ENCODE data around the gene RAB40A.
"Not testable (repeated sequence)": the region's sequence is repeated elsewhere in the genome, so short reads cannot be mapped to it uniquely, and the experiment has no call there.

RAB40A gene

GRCh38 chrX:103520386-103520785 is 1.1 kb upstream of the RAB40A start:
- DNase-seq = no peak

GRCh38 chrX:103518571-103518970 is 718 bp downstream of the RAB40A start:
- no peak for DNase-seq

GRCh38 chrX:103517246-103517645 is 2.0 kb downstream of the RAB40A start:
- DNase-seq = no peak

- no peak for DNase-seq
These were observed 5.7 kb downstream of the RAB40A start for GRCh38 chrX:103513476-103514108.

GRCh38 chrX:103513067-103513466 is 6.2 kb downstream of the RAB40A start:
- no peak for DNase-seq

- DNase-seq = no peak
These were observed 9.3 kb downstream of the RAB40A start for GRCh38 chrX:103510031-103510430.

- no peak for DNase-seq
These were observed 15.5 kb downstream of the RAB40A start for GRCh38 chrX:103503853-103504207.

GRCh38 chrX:103503163-103503852 is 16.0 kb downstream of the RAB40A start:
- no peak for DNase-seq

GRCh38 chrX:103498786-103499185 is 20.5 kb downstream of the RAB40A start:
- no peak for DNase-seq

GRCh38 chrX:103495786-103496185 is 23.5 kb downstream of the RAB40A start:
- DNase-seq = no peak

- not testable (repeated sequence) for DNase-seq
These were observed 25.7 kb downstream of the RAB40A start for GRCh38 chrX:103493578-103493977.

GRCh38 chrX:103489733-103490132 is 29.6 kb downstream of the RAB40A start:
- peak; percentile 62 for DNase-seq

- no peak for DNase-seq
These were observed 30.5 kb downstream of the RAB40A start for GRCh38 chrX:103488794-103489193.

GRCh38 chrX:103488332-103488731 is 31.0 kb downstream of the RAB40A start:
- no peak for DNase-seq

- peak; percentile 10 for DNase-seq
These were observed 35.6 kb downstream of the RAB40A start for GRCh38 chrX:103483720-103484119.

GRCh38 chrX:103480526-103480925 is 38.8 kb downstream of the RAB40A start:
- DNase-seq = no peak

- no peak for DNase-seq
These were observed 41.8 kb downstream of the RAB40A start for GRCh38 chrX:103477496-103477895.

GRCh38 chrX:103475381-103475780 is 43.9 kb downstream of the RAB40A start:
- no peak for DNase-seq

GRCh38 chrX:103469977-103470376 is 49.3 kb downstream of the RAB40A start:
- not testable (repeated sequence) for DNase-seq

GRCh38 chrX:103467887-103468286 is 51.4 kb downstream of the RAB40A start:
- no peak for DNase-seq

- no peak for DNase-seq
These were observed 52.1 kb downstream of the RAB40A start for GRCh38 chrX:103467156-103467555.

- DNase-seq = peak; percentile 82
These were observed 54.5 kb downstream of the RAB40A start for GRCh38 chrX:103464774-103465117.

GRCh38 chrX:103464072-103464773 is 55.1 kb downstream of the RAB40A start:
- DNase-seq = peak; percentile 45

GRCh38 chrX:103461156-103461555 is 58.1 kb downstream of the RAB40A start:
- no peak for DNase-seq

Data from CD4-positive, alpha-beta T cell treated with Interleukin-17A for 4 hours (primary cell).